Measurements from ENCODE around the gene C17orf114.

DNA sequence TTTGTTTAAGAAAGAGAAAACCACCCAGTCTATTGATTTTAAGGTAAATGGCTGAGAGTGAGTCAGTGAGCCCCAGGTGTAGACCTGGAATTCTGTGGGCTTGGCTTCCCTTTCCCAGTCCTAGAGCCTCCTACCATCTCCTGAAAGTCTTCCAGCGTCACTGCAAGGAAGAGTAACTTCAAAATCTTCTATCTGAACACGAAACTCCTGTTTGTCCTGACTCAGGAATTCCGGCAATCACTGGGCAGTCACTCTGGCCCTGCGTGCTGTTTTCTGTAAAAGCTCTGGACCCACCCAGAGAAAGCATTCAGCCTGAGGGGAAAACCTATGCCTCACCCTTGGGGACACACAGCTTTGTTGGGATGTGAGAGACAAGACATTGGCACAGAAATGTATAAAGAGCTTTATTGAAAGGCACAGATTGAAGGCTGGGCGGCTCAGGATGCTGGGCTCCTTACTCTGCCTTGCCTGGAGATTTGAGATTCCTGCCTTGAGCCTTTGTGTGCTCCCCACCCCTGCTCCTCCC is 46.9 kb upstream of the C17orf114 start:
- TF ChIP-seq, protein P1, sequence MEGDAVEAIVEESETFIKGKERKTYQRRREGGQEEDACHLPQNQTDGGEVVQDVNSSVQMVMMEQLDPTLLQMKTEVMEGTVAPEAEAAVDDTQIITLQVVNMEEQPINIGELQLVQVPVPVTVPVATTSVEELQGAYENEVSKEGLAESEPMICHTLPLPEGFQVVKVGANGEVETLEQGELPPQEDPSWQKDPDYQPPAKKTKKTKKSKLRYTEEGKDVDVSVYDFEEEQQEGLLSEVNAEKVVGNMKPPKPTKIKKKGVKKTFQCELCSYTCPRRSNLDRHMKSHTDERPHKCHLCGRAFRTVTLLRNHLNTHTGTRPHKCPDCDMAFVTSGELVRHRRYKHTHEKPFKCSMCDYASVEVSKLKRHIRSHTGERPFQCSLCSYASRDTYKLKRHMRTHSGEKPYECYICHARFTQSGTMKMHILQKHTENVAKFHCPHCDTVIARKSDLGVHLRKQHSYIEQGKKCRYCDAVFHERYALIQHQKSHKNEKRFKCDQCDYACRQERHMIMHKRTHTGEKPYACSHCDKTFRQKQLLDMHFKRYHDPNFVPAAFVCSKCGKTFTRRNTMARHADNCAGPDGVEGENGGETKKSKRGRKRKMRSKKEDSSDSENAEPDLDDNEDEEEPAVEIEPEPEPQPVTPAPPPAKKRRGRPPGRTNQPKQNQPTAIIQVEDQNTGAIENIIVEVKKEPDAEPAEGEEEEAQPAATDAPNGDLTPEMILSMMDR (conservative IDR thresholded peaks at IDR 0.05; ENCODE audit: low read length) = no peak
- no peak for TF ChIP-seq EZH2phosphoT487 (IDR thresholded peaks at IDR 0.05; ENCODE audit: borderline replicate concordance, low read depth, low read length)

Measured in OCI-LY7 (cell line).